HG02885 (cell line): ENCODE measurements around the gene SHC1.
A peak's percentile ranks its signal among the peaks of the same experiment; 100 is the strongest.

Source experiments
- ATAC-seq: cut with Tn5 transposase; IDR thresholded peaks from one replicate; pipeline ENCODE4 v1.9.1; 2021; ENCODE audit warnings: mild to moderate bottlenecking; ENCODE audit not compliant: unreplicated experiment, poor library complexity

SHC1 gene

GRCh38 chr1:154943649-154944400 is 26.7 kb downstream of the SHC1 start:
- no peak for ATAC-seq

- no peak for ATAC-seq
These were observed 29.1 kb downstream of the SHC1 start for GRCh38 chr1:154941333-154942013.

GRCh38 chr1:154940651-154941194 is 29.8 kb downstream of the SHC1 start:
- no peak for ATAC-seq

- no peak for ATAC-seq
These were observed 30.4 kb downstream of the SHC1 start for GRCh38 chr1:154940213-154940560.

GRCh38 chr1:154938604-154939399 is 31.7 kb downstream of the SHC1 start:
- ATAC-seq: no peak

GRCh38 chr1:154937988-154938386 is 32.6 kb downstream of the SHC1 start:
- no peak for ATAC-seq

- ATAC-seq: peak; percentile 67
These were observed 33.2 kb downstream of the SHC1 start for GRCh38 chr1:154937085-154937987.

GRCh38 chr1:154936555-154937084 is 33.9 kb downstream of the SHC1 start, which contains the start of gene PMVK:
TSS of gene PMVK (minus strand) at chr1:154936719. CDS start at chr1:154936685, 34 bp downstream.
- ATAC-seq: peak; percentile 82

- ATAC-seq: no peak
These were observed 34.6 kb downstream of the SHC1 start for GRCh38 chr1:154935749-154936554.

GRCh38 chr1:154934358-154934948 is 36.1 kb downstream of the SHC1 start:
- no peak for ATAC-seq

- no peak for ATAC-seq
These were observed 38.5 kb downstream of the SHC1 start for GRCh38 chr1:154931940-154932487.

GRCh38 chr1:154926201-154926600 is 44.3 kb downstream of the SHC1 start:
- no peak for ATAC-seq

GRCh38 chr1:154925335-154926170 is 45.0 kb downstream of the SHC1 start:
- ATAC-seq: no peak

GRCh38 chr1:154923695-154924094 is 46.9 kb downstream of the SHC1 start:
- no peak for ATAC-seq

GRCh38 chr1:154913273-154913672 is 57.3 kb downstream of the SHC1 start:
- no peak for ATAC-seq

- no peak for ATAC-seq
These were observed 57.8 kb downstream of the SHC1 start for GRCh38 chr1:154912755-154913154.
